HL-60/S4 treated with phorbol 12-myristate 13-acetate at 8.2 ng/mL for 4 days and 3 days (cell line): ENCODE measurements around the gene ZNF385A.
"Not testable (repeated sequence)": the region's sequence is repeated elsewhere in the genome, so short reads cannot be mapped to it uniquely, and the experiment has no call there.

Source experiments
- in situ Hi-C: fragments of 300-500 bp; cut with MboI; formaldehyde crosslinking; loops from 2 replicates; pipeline ENCODE4 v1.15.0; 2022; ENCODE audit warnings: low sequenced_read_pairs

Gene ZNF385A

DNA sequence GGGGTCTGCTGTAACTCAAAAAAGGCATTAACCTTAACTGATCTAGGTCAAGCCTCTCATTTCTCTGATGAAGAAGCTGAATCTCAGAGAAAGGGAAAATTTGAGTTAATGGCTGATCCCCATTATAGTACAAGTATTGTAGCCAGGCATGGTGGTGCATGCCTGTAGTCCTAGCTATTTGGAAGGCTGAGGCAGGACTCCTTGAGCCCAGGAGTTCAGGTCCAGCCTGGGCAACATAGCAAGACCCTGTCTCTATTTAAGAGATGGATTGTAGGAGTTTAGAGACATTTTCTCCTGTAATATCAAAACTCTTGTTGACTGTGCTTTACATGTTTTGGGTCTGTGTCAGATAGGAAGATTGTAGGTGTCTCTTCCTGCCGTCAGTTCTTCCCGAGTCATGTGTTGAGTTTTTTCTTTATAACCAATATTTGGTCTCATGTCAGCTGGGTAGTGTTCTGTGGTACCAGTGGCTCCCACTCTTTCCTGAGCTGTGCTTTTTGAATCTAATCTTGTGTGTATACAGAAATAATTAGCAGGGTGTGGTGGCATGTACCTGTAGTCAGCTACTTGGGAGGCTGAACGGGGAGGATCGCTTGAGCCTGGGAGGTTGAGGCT is 51.0 kb downstream of the ZNF385A start:
- in situ Hi-C loops: no loop called here

DNA sequence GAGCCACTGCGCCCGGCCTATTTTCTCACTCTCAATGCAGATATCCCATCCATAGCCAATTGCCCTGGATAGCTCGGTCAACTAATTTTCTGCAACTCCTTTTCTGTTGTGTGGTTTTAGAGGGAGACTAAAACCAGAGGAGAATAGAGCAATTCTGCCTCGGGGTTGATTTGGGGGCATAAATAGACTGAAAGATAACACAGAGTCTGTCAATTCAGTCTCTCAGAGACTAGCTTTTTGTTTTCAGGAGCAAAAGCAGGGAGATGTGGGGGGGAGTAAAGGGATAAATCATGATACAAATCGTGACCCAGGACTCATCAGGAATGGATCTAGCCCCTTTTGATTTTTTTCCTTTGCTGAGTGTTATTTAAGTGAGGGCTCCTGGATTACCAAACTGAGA is 53.1 kb downstream of the ZNF385A start:
- in situ Hi-C loops: no loop called here

DNA sequence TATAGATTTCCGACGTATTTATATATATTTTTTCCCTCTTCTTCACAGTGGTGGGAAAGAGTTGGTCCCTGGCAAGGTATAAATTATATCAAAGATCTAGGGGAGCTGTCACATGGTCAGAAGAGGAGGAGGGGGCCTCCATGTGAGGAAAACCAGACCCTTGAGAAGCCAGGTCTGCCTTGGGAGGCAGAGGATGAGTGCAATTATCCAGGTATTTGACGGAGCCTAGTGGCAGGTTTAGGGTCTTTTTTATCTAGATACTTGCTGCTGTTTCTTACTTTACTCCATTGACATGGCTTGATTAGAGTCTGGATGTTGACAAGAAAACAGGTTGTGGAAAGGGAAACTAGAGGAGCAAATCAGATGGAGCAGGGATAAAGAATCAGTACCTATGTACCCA is 54.1 kb downstream of the ZNF385A start:
- in situ Hi-C loops: no loop called here

DNA sequence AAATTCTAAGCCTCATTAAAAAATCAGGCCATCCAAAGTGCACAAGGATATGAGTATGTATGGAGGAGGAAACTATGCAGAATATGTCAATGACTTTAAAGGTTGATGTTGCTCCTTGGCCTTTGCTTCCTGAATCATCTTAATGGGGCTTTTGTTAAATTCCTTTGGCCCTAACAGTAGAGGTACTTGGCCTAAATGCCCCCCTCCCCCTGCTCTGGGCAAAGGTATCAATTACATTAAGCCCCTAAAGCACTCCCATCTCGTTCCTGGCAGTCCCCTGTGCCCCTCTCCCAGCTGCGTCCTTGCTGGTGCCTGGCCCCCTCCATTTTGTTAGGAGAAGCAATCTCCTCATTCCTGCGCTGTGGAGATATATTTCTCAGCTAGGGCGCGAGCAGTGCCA is 54.8 kb downstream of the ZNF385A start:
- in situ Hi-C loops: no loop called here

DNA sequence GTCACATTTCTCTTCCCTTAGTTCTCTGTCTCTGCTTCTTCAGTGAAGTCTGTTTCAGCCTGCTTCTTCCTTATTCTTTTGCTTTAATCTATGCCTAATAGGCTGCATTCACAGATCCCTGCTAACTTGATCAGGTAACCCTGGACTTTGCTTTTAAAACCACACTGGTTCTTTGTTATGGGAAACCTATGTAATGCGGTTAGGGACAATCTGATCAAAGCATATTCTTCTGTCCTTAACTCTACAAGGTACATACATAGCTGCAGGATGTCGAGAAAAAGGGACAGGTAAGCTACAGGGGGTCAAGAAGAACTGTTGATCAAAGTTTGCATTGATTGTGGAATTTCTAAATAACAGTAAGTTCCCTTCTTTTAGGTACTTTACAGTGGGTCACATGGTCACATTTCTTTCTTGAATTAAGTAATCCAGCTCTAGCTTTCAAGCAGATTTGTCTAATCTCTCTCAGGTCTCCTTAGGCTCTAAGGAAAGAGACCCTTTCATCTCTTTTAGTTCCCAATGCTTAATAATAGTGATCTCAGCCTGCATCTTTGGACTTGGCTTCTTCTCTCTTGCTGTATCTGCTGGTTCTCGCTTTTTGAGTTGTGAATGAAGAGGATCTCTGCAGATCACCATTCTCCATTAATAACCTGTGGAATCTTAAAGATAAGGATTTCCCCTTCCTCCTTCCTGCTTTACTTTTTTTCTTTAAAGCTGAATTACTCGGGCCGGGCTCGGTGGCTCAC is 55.8 kb downstream of the ZNF385A start:
- in situ Hi-C loops: no loop called here

DNA sequence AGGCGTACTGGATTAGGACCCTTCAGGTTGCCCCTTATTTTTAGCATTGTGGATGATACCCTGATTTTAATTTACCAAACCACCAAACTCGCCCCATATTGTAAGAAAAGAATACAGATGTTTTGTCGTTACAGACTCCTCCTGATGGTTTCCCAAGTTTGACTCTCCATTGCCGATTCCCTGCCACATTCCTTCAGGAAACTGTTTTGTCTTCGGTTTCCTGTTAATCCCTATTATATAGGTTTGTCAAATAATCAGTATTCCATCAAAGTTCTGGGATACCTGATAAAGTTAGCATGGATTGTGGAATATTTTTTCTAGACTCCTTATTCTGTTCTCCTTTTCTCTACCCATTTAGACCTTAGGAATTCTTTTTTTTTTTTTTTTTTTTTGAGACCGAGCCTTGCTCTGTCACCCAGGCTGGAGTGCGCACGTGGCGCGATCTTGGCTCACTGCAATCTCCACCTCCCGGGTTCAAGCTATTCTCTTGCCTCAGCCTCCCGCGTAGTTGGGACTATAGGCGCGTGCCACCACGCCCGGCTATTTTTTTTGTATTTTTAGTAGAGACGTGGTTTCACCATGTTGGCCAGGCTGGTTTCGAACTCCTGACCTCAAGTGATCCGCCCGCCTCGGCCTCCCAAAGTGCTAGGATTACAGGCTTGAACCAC is 59.0 kb downstream of the ZNF385A start:
- in situ Hi-C loops: not testable (repeated sequence)

DNA sequence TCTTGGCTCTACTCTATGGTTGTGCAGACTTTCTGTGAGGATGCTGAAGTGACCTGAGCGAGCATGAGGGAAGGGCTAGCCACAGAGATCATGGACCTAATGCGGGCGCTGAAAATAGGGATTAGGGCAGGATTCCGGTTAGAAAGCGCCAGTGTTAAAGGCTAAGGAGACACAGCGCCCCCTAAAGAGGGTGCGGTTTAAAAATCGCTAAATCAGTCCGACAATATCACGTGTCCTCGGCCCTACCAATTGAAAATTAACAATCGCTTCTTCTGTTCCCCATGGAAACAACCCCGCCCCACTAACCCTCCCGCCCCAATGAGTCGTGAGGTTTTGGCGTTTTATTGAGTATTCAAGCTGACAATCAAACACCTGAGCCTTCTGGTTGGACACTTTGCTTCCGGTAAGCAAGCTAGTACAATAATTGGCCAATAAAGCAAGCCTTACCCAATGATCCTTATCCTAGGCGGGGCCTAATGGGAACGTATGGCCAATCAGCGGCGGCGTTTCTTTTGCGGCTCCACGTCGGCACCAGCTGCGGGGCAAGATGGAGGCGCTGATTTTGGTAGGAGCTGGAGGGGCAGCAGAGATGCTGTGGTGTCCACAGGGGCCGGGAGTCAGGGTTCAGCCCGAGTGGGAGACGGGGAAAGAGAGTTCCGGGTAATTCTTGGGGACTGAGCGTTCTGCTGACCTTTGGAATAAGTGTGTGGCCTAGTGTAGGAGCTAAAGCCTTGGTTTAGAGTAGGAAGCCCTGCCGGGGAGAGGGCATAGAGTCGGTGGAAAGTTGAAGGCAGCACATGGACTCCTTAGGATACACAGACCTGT is 59.7 kb downstream of the ZNF385A start, which contains the start of gene COPZ1:
COPZ1 (plus strand) TSS at position 515 of the 825 bp plus-strand sequence; CDS start at position 548, 33 bp downstream.
- in situ Hi-C loops: no loop called here

DNA sequence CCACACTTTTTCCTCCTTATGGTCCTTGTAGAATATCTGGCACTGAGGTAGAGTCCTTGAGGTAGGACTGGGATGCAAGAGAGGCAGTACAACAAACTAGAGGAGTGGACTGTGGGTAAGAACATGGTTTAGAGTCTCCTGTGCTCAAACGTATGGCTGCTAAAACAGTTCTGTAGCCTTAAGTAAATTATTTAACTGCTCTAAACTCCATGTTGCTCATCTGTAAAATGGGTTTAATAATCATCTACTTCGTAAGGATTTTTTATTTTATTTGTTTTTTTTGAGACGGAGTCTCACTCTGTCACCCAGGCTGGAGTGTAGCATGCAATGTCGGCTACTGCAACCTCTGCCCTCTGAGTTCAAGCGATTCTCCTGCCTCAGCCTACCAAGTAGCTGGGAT is 63.2 kb downstream of the ZNF385A start:
- in situ Hi-C loops: no loop called here
